ENCODE measurements around the gene PLPP4. TPM values are rescaled to one million over a fixed set of nuclear protein-coding genes. Genes with fewer than 3 reads are reported as not detected.

The PLPP4 gene
- polyA plus RNA-seq, 6 donors from 2014 or later, result not detected

- ATAC-seq (ENCODE audit: low read depth in 2 of 2) (no peak), DNase-seq (no peak)
- no peaks in the 10 kb centered on the region for H3K36me3 Mint-ChIP-seq
- H3K4me3 Mint-ChIP-seq, result no peak overlapping the region
- H3K27ac Mint-ChIP-seq, result no peak overlapping the region
- H3K9me3 Mint-ChIP-seq, result peaks cover 4 to 14% (median 6%) of the 10 kb centered on the region in 7 donors
- peaks cover 5 to 13% (median 8%) of the 10 kb centered on the region in 3 donors for H3K27me3 Mint-ChIP-seq
- no peaks in the 10 kb centered on the region for H3K4me1 Mint-ChIP-seq
Observed at GRCh38 chr10:120632942-120633341, 175.9 kb downstream of the PLPP4 start.

DNA sequence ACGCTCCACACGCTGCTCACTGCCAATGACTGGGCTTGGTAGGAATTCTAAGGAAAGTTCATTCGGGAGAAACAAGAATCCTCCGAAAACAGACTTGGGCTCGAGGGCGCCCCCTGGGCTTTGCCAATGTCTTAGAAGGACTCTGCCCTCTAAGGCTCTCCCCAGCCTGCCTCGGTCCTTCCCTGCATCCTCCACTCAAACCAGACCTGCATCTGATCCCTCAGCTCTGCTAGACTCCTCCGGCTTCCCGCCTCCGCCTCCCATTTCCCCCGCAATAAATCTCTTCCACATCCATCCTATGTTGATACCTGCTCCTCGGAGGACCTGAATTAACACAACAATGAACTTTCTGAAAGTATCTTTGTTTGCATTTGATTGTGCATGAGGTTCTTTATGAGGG lies 177.6 kb downstream of the PLPP4 start:
- Mint-ChIP-seq H3K4me3 (no peak overlapping the region), H3K9me3 (peaks cover 0 to 8% (median 1%) of the 10 kb centered on the region in 7 donors), H3K4me1 (no peaks in the 10 kb centered on the region), H3K27me3 (peaks cover 0 to 11% (median 8%) of the 10 kb centered on the region in 3 donors), H3K36me3 (no peaks in the 10 kb centered on the region), H3K27ac (no peak overlapping the region)
- DNase-seq (no peak), ATAC-seq (ENCODE audit: low read depth in 2 of 2) (no peak)
